A673 (cell line): ENCODE data around the gene ATP8B4. TPM values are rescaled to one million over a fixed set of nuclear protein-coding genes. Genes with fewer than 3 reads are reported as not detected.

Experiments
- BruUV-seq: library from RNA; stranded (reverse); fragments of 400-500 nt; replicated peaks from 2 replicates; lab custom pipeline; 2021; lab: Mats Ljungman, UMichigan
- CTCF ChIA-PET: fragments of 300-600 bp; sonication (Branson Sonifier 250); formaldehyde crosslinking; loops from one replicate; lab custom pipeline; 2022; ENCODE audit warnings: antibody characterized with exemption; lab: Charles Lee
- POLR2A ChIA-PET: fragments of 300-600 bp; sonication (Branson Sonifier 250); formaldehyde crosslinking; loops from one replicate; lab custom pipeline; 2022; ENCODE audit warnings: antibody characterized with exemption; ENCODE audit not compliant: low non-redundant PET; lab: Charles Lee
- DNase-seq: peaks from one replicate; pipeline ENCODE4 v3.0.0-alpha.2; 2015; ENCODE audit warnings: low spot score
- H3K27ac ChIP-seq: fragments of 200-600 bp; sonication (generic); 2 replicates; pipeline ENCODE4 v1.5.1; 2016; ENCODE audit warnings: mixed run types, low read depth, mild to moderate bottlenecking, mixed read lengths, antibody characterized with exemption, low read length; ENCODE audit not compliant: poor library complexity, severe bottlenecking
- H3K27me3 ChIP-seq: fragments of 200-600 bp; sonication (generic); replicated peaks from 2 replicates; pipeline ENCODE4 v1.6.1; 2017; ENCODE audit warnings: mixed run types, low read depth, mild to moderate bottlenecking, mixed read lengths, antibody characterized with exemption, low read length; ENCODE audit not compliant: insufficient read depth, poor library complexity
- H3K36me3 ChIP-seq: fragments of 200-600 bp; sonication (generic); 2 replicates; pipeline ENCODE4 v1.6.1; 2016; ENCODE audit warnings: mixed run types, mild to moderate bottlenecking, mixed read lengths, antibody characterized with exemption, low read length; ENCODE audit not compliant: insufficient read depth, poor library complexity, severe bottlenecking
- H3K4me1 ChIP-seq: fragments of 200-600 bp; sonication (generic); 2 replicates; pipeline ENCODE4 v1.6.1; 2017; ENCODE audit warnings: mixed run types, mild to moderate bottlenecking, mixed read lengths, antibody characterized with exemption, low read length; ENCODE audit not compliant: insufficient read depth, poor library complexity, severe bottlenecking
- H3K4me3 ChIP-seq: fragments of 200-600 bp; sonication (generic); 2 replicates; pipeline ENCODE4 v1.5.1; 2016; ENCODE audit warnings: low read depth, mixed run types, mild to moderate bottlenecking, mixed read lengths, low read length; ENCODE audit not compliant: poor library complexity, severe bottlenecking
- H3K9me3 ChIP-seq: fragments of 200-600 bp; sonication (generic); 2 replicates; pipeline ENCODE4 v1.6.1; 2016; ENCODE audit warnings: mixed run types, low read depth, mild to moderate bottlenecking, mixed read lengths, antibody characterized with exemption, low read length; ENCODE audit not compliant: poor library complexity, severe bottlenecking
- CTCF ChIP-seq: fragments of 300-800, 200-600 bp; sonication (generic); conservative IDR thresholded peaks from 2 replicates; pipeline ENCODE4 v1.5.1; 2017; ENCODE audit warnings: low read depth, mild to moderate bottlenecking, antibody characterized with exemption, low read length, moderate library complexity, mixed read lengths
- EZH2 ChIP-seq: fragments of 200-600 bp; sonication (generic); IDR thresholded peaks from 2 replicates; pipeline ENCODE4 v1.6.1; 2017; ENCODE audit warnings: borderline replicate concordance, low read depth, mild to moderate bottlenecking, mixed read lengths, antibody characterized with exemption, low read length; ENCODE audit not compliant: poor library complexity, severe bottlenecking
- intact Hi-C: fragments of 100-400 bp; cut with micrococcal nuclease; formaldehyde crosslinking; loops from one replicate; pipeline ENCODE4 v1.10.0; 2022; ENCODE audit not compliant: unreplicated experiment
- total RNA-seq: library from RNA; stranded (reverse); gene quantifications from 2 replicates; pipeline ENCODE4 v1.2.3, GENCODE V29; 2021

The ATP8B4 gene
- total RNA-seq, 1 experiment from 2014 or later: 0.30 TPM

- CTCF ChIA-PET: no interaction called here
- BruUV-seq: no TSS peak
- POLR2A ChIA-PET: no interaction called here
- Histone ChIP-seq H3K4me3 (no peak overlapping the region), H3K27ac (no peak overlapping the region), H3K9me3 (no peaks in the 10 kb centered on the region), H3K36me3 (no peaks in the 10 kb centered on the region), H3K27me3 (no peaks in the 10 kb centered on the region), H3K4me1 (no peaks in the 10 kb centered on the region)
- intact Hi-C loops: no loop called here
- TF ChIP-seq CTCF (no peak), EZH2 (no peak)
- DNase-seq: no peak
These were observed 54.4 kb downstream of the ATP8B4 start for GRCh38 chr15:50064673-50065072.

GRCh38 chr15:50063226-50063625, 55.8 kb downstream of the ATP8B4 start:
- CTCF ChIA-PET: no interaction called here
- BruUV-seq: no TSS peak
- H3K27ac ChIP-seq: no peak overlapping the region
- intact Hi-C loops: no loop called here
- no peaks in the 10 kb centered on the region for H3K4me1 ChIP-seq
- TF ChIP-seq EZH2 (no peak), CTCF (no peak)
- no peaks in the 10 kb centered on the region for H3K27me3 ChIP-seq
- DNase-seq: no peak
- H3K9me3 ChIP-seq: no peaks in the 10 kb centered on the region
- H3K4me3 ChIP-seq: no peak overlapping the region
- POLR2A ChIA-PET: no interaction called here
- H3K36me3 ChIP-seq: no peaks in the 10 kb centered on the region

GRCh38 chr15:50061503-50061902, 57.5 kb downstream of the ATP8B4 start:
- CTCF ChIA-PET: no interaction called here
- H3K9me3 ChIP-seq: no peaks in the 10 kb centered on the region
- H3K4me1 ChIP-seq: no peaks in the 10 kb centered on the region
- H3K27ac ChIP-seq: no peak overlapping the region
- no peaks in the 10 kb centered on the region for H3K27me3 ChIP-seq
- TF ChIP-seq EZH2 (no peak), CTCF (no peak)
- intact Hi-C loops: no loop called here
- DNase-seq: no peak
- no peak overlapping the region for H3K4me3 ChIP-seq
- POLR2A ChIA-PET: no interaction called here
- BruUV-seq: no TSS peak
- H3K36me3 ChIP-seq: no peaks in the 10 kb centered on the region
